ENCODE results near the gene DCBLD1. TPM values are rescaled to one million over a fixed set of nuclear protein-coding genes. Genes with fewer than 3 reads are reported as not detected.

Gene DCBLD1
- total and polyA plus RNA-seq, 9 of the 15 experiments (the other 6 are each of a cell fraction or from before 2014, with no cell fraction given): 0.80 to 8.5 (median 6.8) TPM

- TF ChIP-seq YY1 (IDR thresholded peaks at IDR 0.05; ENCODE audit: borderline replicate concordance in 1 of 3, control insufficient read depth in 1 of 3, extremely low read depth in 1 of 3, insufficient read depth in 3 of 3, insufficient read length in 1 of 3, insufficient replicate concordance in 2 of 3, low read depth in 1 of 3, low read length in 2 of 3): peak in 1 of 3 experiments; percentile 71
- TF ChIP-seq ZNF717 (CRISPR knock-in tag; IDR thresholded peaks at IDR 0.05): no peak
- TF ChIP-seq ZNF318 (IDR thresholded peaks at IDR 0.05; ENCODE audit: borderline replicate concordance in 1 of 2, low read depth in 1 of 2): no peak
- TF ChIP-seq ZNF324 (CRISPR knock-in tag; IDR thresholded peaks at IDR 0.05): no peak
- TF ChIP-seq GABPB2 (CRISPR knock-in tag; conservative IDR thresholded peaks at IDR 0.05): no peak
- peak in 1 of 2 experiments; percentile 72; a peak in 2 of 4 replicates for TF ChIP-seq HDAC1 (IDR thresholded peaks at IDR 0.05)
- TF ChIP-seq SPI1 (IDR thresholded peaks at IDR 0.05; ENCODE audit: borderline replicate concordance, low read depth, low read length): peak; percentile 37; the same call in 1 of the 2 replicates
- no peak for TF ChIP-seq VEZF1 (CRISPR knock-in tag; IDR thresholded peaks at IDR 0.05)
- peak; percentile 56; the same call in 1 of the 2 replicates for TF ChIP-seq ZNF431 (CRISPR knock-in tag; IDR thresholded peaks at IDR 0.05)
- TF ChIP-seq TSHZ1 (CRISPR knock-in tag; IDR thresholded peaks at IDR 0.05): no peak
- no peak for TF ChIP-seq EGR1 (conservative IDR thresholded peaks at IDR 0.05)
- TF ChIP-seq ATF1 (CRISPR knock-in tag; IDR thresholded peaks at IDR 0.05): no peak
- no peak for TF ChIP-seq ATF1 (tag; IDR thresholded peaks at IDR 0.05)
These were observed 650 bp downstream of the DCBLD1 start (continued) for GRCh38 chr6:117483004-117483644.
